Lung (tissue), 12 donors: ENCODE measurements around the gene CNTNAP2. TPM values are rescaled to one million over a fixed set of nuclear protein-coding genes. Genes with fewer than 3 reads are reported as not detected.

Experiments used
- ATAC-seq: fragments of 200-7000 bp; cut with Tn5 transposase; one replicate; pipeline ENCODE4 v1.9.1; 2020; ENCODE audit warnings: moderate number of reproducible peaks; ENCODE audit not compliant: insufficient read depth, low FRiP score
- DNase-seq, 3 donors: peaks; one replicate each; pipeline ENCODE4 v3.0.0-alpha.2; 2013 to 2017
- H3K27ac ChIP-seq, 2 donors: one replicate each; pipeline ENCODE4 v1.5.1; 2013; ENCODE audit warnings: mild to moderate bottlenecking in 2 of 2, moderate library complexity in 2 of 2, control low read depth in 1 of 2, inconsistent platforms in 1 of 2, low read depth in 1 of 2, low read length in 1 of 2
- H3K27me3 ChIP-seq, 3 donors: one replicate each; pipeline ENCODE4 v1.5.1; 2013; ENCODE audit warnings: low read length in 2 of 3; ENCODE audit not compliant: control insufficient read depth in 3 of 3, insufficient read depth in 3 of 3
- H3K36me3 ChIP-seq, 4 donors: one replicate each; pipeline ENCODE4 v1.5.1; 2013; ENCODE audit warnings: low read length in 4 of 4, mild to moderate bottlenecking in 1 of 4, moderate library complexity in 1 of 4; ENCODE audit not compliant: control insufficient read depth in 4 of 4, insufficient read depth in 4 of 4
- H3K4me1 ChIP-seq, 5 donors: one replicate each; pipeline ENCODE4 v1.5.1; 2013; ENCODE audit warnings: low read length in 5 of 5, mild to moderate bottlenecking in 2 of 5, moderate library complexity in 1 of 5; ENCODE audit not compliant: control insufficient read depth in 5 of 5, insufficient read depth in 5 of 5
- H3K4me3 ChIP-seq: one replicate; pipeline ENCODE4 v1.5.1; 2013; ENCODE audit warnings: mild to moderate bottlenecking, control low read depth, moderate library complexity
- H3K9ac ChIP-seq, 2 donors: one replicate each; pipeline ENCODE4 v1.5.1; 2013; ENCODE audit warnings: low read length in 2 of 2, control low read depth in 1 of 2; ENCODE audit not compliant: insufficient read depth in 1 of 2
- H3K9me3 ChIP-seq, 4 donors: one replicate each; pipeline ENCODE4 v1.5.1; 2013; ENCODE audit warnings: low read length in 3 of 4, mild to moderate bottlenecking in 1 of 4, moderate library complexity in 1 of 4; ENCODE audit not compliant: control insufficient read depth in 4 of 4, insufficient read depth in 3 of 4
- CTCF ChIP-seq: IDR thresholded peaks from 2 replicates; pipeline ENCODE4 v1.5.1; 2012; ENCODE audit warnings: mild to moderate bottlenecking; ENCODE audit errors: control extremely low read depth, extremely low read depth
- WGBS, 2 donors: extraction: QIAGEN DNeasy Blood & Tissue Kit; methylation state at CpG; one replicate each; pipeline ENCODE4 v1.1.7; 2013; 5-methylcytosine and 5-hydroxymethylcytosine counted together
- polyA plus RNA-seq, 2 donors: library from polyadenylated mRNA; stranded (reverse); fragments of 200-250 nt; gene quantifications; one replicate each; pipeline ENCODE4 v1.2.1, GENCODE V29; 2013
- total RNA-seq, 2 donors: library from RNA; depleted of rRNA in 1 of 2; stranded (reverse); fragments of >200 nt in 1 of 2; gene quantifications; one replicate each; pipeline ENCODE4 v1.2.1, GENCODE V29; 2014 to 2021
- donor health status: control.
- donor health status: control.
- donor health status: Bipolar disorder and iron deficiency.
- donor health status: healthy.
- donor health status: DM: yes; HTN: yes; CAD: no.

The CNTNAP2 gene
- total and polyA plus RNA-seq, 4 donors, result 0.18 to 45.3 (median 0.52) TPM

GRCh38 chr7:146455091-146455655 is 338.6 kb downstream of the CNTNAP2 start:
- no peak overlapping the region for H3K27ac ChIP-seq
- no peaks in the 10 kb centered on the region for H3K36me3 ChIP-seq
- no peak overlapping the region for H3K4me3 ChIP-seq
- no peak overlapping the region for H3K9ac ChIP-seq
- H3K9me3 ChIP-seq, result no peaks in the 10 kb centered on the region
- DNase-seq (peak in 2 of 3 donors; percentile 5 to 30), ATAC-seq (no peak)
- no peaks in the 10 kb centered on the region for H3K4me1 ChIP-seq
- no peak for TF ChIP-seq CTCF
- H3K27me3 ChIP-seq, result no peaks in the 10 kb centered on the region
- WGBS, 2 donors, result 65 to 68% methylated on average over 2 of the region's 2 CpGs

- no peak for ATAC-seq
- no peak for TF ChIP-seq CTCF
- WGBS, 2 donors, result 60 to 69% methylated on average over 2 of the region's 2 CpGs
Measured at GRCh38 chr7:146479040-146479439, 362.4 kb downstream of the CNTNAP2 start.

GRCh38 chr7:146486519-146486918 is 369.9 kb downstream of the CNTNAP2 start:
- TF ChIP-seq CTCF, result no peak
- DNase-seq, result no peak
- 92 to 93% methylated on average over 3 of the region's 3 CpGs for WGBS, 2 donors
- H3K9ac ChIP-seq, result no peak overlapping the region
- no peaks in the 10 kb centered on the region for H3K36me3 ChIP-seq
- no peak overlapping the region for H3K4me3 ChIP-seq
- no peak overlapping the region for H3K27ac ChIP-seq
- no peaks in the 10 kb centered on the region for H3K4me1 ChIP-seq
- H3K9me3 ChIP-seq, result peaks cover 0 to 4% (median 0%) of the 10 kb centered on the region in 4 donors
- ATAC-seq, result no peak
- H3K27me3 ChIP-seq, result no peaks in the 10 kb centered on the region

More at GRCh38 chr7:146479040-146479439, 362.4 kb downstream of the CNTNAP2 start:
- Histone ChIP-seq H3K4me3 (no peak overlapping the region), H3K9me3 (no peaks in the 10 kb centered on the region), H3K9ac (no peak overlapping the region), H3K27ac (no peak overlapping the region), H3K4me1 (no peaks in the 10 kb centered on the region), H3K36me3 (no peaks in the 10 kb centered on the region), H3K27me3 (no peaks in the 10 kb centered on the region)
- no peak for DNase-seq

- Histone ChIP-seq H3K27me3 (no peaks in the 10 kb centered on the region), H3K27ac (no peak overlapping the region), H3K9ac (no peak overlapping the region), H3K4me3 (no peak overlapping the region), H3K4me1 (no peaks in the 10 kb centered on the region), H3K9me3 (peaks cover 0 to 6% (median 0%) of the 10 kb centered on the region in 4 donors), H3K36me3 (no peaks in the 10 kb centered on the region)
- no peak for TF ChIP-seq CTCF
- DNase-seq (no peak), ATAC-seq (no peak)
- WGBS, 2 donors, result 65 to 88% methylated on average over 4 of the region's 4 CpGs
Measured at GRCh38 chr7:146492017-146492416, 375.4 kb downstream of the CNTNAP2 start.
